Measurements from ENCODE around the gene ALOXE3. TPM values are rescaled to one million over a fixed set of nuclear protein-coding genes. Genes with fewer than 3 reads are reported as not detected.

ALOXE3 gene
- total and polyA plus RNA-seq, 5 donors from 2014 or later = 0.15 to 0.51 (median 0.30) TPM; not detected in 1

DNA sequence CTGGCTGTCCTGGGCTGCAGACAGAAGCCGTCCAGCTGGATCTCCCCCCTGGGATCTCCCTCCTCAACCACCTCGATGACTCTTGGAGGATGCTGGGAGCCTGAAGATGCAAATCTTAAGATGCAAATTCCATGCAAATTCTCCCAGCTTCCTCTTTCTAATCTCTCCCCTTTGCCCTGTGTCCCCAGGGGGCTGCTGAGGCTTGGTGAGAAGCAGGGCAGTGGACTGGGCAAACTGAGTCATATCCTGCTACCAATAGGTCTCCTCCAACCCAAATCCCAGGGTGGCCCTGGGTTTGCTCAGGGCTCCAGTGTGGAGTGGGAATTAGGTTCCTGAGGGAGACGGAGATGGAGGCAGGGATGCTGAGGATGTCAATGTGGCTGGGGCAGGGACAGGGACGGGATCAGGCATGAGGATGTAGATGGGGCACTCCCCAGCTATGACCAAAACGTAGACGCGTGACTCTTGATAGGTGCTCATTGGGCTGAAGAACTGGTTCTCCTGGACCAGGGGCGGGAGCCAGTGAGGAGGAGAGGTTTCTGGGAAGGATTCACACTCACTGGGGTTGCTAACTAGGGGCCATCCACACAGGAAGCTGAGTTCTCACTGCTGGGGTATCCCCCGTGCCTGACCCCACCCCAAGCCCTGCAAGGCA, 27.2 kb downstream of the ALOXE3 start:
- Mint-ChIP-seq H3K36me3 (no peaks in the 10 kb centered on the region), H3K27me3 (peaks cover 29% of the 10 kb centered on the region), H3K4me1 (peaks cover 4 to 12% (median 4%) of the 10 kb centered on the region in 4 donors), H3K4me3 (no peak overlapping the region), H3K9me3 (no peaks in the 10 kb centered on the region), H3K27ac (no peak overlapping the region)
- ATAC-seq (ENCODE audit: low read depth in 2 of 2) (peak in 1 of 2 donors; percentile 17), DNase-seq (no peak)
- Histone ChIP-seq H3K9me3 (ENCODE audit: control insufficient read depth in 2 of 2, low read length in 2 of 2) (no peaks in the 10 kb centered on the region), H3K36me3 (ENCODE audit: control insufficient read depth, insufficient read depth, low read length) (no peaks in the 10 kb centered on the region), H3K27ac (ENCODE audit: insufficient read depth, low read length, poor library complexity, severe bottlenecking) (no peak overlapping the region), H3K4me1 (ENCODE audit: control insufficient read depth, insufficient read depth, low read length, poor library complexity, severe bottlenecking) (peaks cover 5% of the 10 kb centered on the region), H3K27me3 (ENCODE audit: control insufficient read depth, insufficient read depth, low read length) (peaks cover 2% of the 10 kb centered on the region), H3K4me3 (ENCODE audit: low read depth, low read length) (no peak overlapping the region)

DNA sequence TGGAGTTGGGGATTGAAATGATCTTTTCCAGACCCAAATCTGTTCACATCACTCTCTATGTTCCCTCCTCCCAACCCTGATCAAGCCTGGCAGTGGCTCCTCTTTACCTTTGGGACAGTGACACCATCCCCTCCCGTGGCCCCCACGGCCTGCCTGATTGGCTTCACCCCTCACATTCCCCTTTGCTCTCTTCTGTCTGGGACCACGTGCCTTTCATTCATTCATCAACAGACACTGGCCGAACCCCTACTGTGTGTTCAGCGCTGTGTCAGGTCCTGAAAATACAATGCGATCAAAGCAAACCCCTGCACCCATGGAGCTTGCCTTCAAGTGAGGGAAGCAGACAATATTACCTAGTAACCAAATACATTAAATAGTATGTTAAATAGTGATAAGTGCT, 28.6 kb downstream of the ALOXE3 start:
- Mint-ChIP-seq H3K9me3 (no peaks in the 10 kb centered on the region), H3K4me1 (peaks cover 4 to 10% (median 4%) of the 10 kb centered on the region in 4 donors), H3K4me3 (no peak overlapping the region), H3K27me3 (peaks cover 27% of the 10 kb centered on the region), H3K27ac (no peak overlapping the region), H3K36me3 (no peaks in the 10 kb centered on the region)
- Histone ChIP-seq H3K27me3 (ENCODE audit: control insufficient read depth, insufficient read depth, low read length) (peaks cover 2% of the 10 kb centered on the region), H3K4me3 (ENCODE audit: low read depth, low read length) (no peak overlapping the region), H3K9me3 (ENCODE audit: control insufficient read depth in 2 of 2, low read length in 2 of 2) (no peaks in the 10 kb centered on the region), H3K36me3 (ENCODE audit: control insufficient read depth, insufficient read depth, low read length) (no peaks in the 10 kb centered on the region), H3K27ac (ENCODE audit: insufficient read depth, low read length, poor library complexity, severe bottlenecking) (no peak overlapping the region), H3K4me1 (ENCODE audit: control insufficient read depth, insufficient read depth, low read length, poor library complexity, severe bottlenecking) (peaks cover 5% of the 10 kb centered on the region)
- DNase-seq (no peak), ATAC-seq (ENCODE audit: low read depth in 2 of 2) (no peak)

GRCh38 chr17:8087952-8088230, 30.4 kb downstream of the ALOXE3 start:
- no peak for ATAC-seq (ENCODE audit: low read depth in 2 of 2)
- H3K27me3 ChIP-seq (ENCODE audit: control insufficient read depth, insufficient read depth, low read length) = peaks cover 2% of the 10 kb centered on the region
- no peaks in the 10 kb centered on the region for H3K36me3 ChIP-seq (ENCODE audit: control insufficient read depth, insufficient read depth, low read length)
- no peaks in the 10 kb centered on the region for H3K4me1 ChIP-seq (ENCODE audit: control insufficient read depth, insufficient read depth, low read length, poor library complexity, severe bottlenecking)
- H3K9me3 Mint-ChIP-seq = no peaks in the 10 kb centered on the region
- no peak overlapping the region for H3K4me3 Mint-ChIP-seq
- H3K4me3 ChIP-seq (ENCODE audit: low read depth, low read length) = no peak overlapping the region
- no peaks in the 10 kb centered on the region for H3K9me3 ChIP-seq (ENCODE audit: control insufficient read depth in 2 of 2, low read length in 2 of 2)
- H3K27me3 Mint-ChIP-seq = peaks cover 22% of the 10 kb centered on the region
- no peaks in the 10 kb centered on the region for H3K36me3 Mint-ChIP-seq
- no peaks in the 10 kb centered on the region for H3K4me1 Mint-ChIP-seq
- no peak overlapping the region for H3K27ac ChIP-seq (ENCODE audit: insufficient read depth, low read length, poor library complexity, severe bottlenecking)
- DNase-seq = no peak
- no peak overlapping the region for H3K27ac Mint-ChIP-seq

- peaks cover 18% of the 10 kb centered on the region for H3K27me3 Mint-ChIP-seq
- no peak for ATAC-seq (ENCODE audit: low read depth in 2 of 2)
- no peak within 1 kb of the TSS for H3K4me3 Mint-ChIP-seq
- no peak within 1 kb of the TSS for H3K27ac ChIP-seq (ENCODE audit: insufficient read depth, low read length, poor library complexity, severe bottlenecking)
- H3K36me3 ChIP-seq (ENCODE audit: control insufficient read depth, insufficient read depth, low read length) = no peaks in the 10 kb centered on the region
- DNase-seq = no peak
- H3K4me1 ChIP-seq (ENCODE audit: control insufficient read depth, insufficient read depth, low read length, poor library complexity, severe bottlenecking) = no peaks in the 10 kb centered on the region
- no peaks in the 10 kb centered on the region for H3K9me3 Mint-ChIP-seq
- no peak within 1 kb of the TSS for H3K4me3 ChIP-seq (ENCODE audit: low read depth, low read length)
- no peak within 1 kb of the TSS for H3K27ac Mint-ChIP-seq
- peaks cover 2% of the 10 kb centered on the region for H3K27me3 ChIP-seq (ENCODE audit: control insufficient read depth, insufficient read depth, low read length)
- peaks cover 0 to 3% (median 0%) of the 10 kb centered on the region in 4 donors for H3K4me1 Mint-ChIP-seq
- no peaks in the 10 kb centered on the region for H3K36me3 Mint-ChIP-seq
- H3K9me3 ChIP-seq (ENCODE audit: control insufficient read depth in 2 of 2, low read length in 2 of 2) = no peaks in the 10 kb centered on the region
Measured at GRCh38 chr17:8087075-8087951, 31.0 kb downstream of the ALOXE3 start, which contains the start of gene ALOX12B. TSS of gene ALOX12B (minus strand) at chr17:8087716. CDS start at chr17:8087442, 274 bp downstream.

DNA sequence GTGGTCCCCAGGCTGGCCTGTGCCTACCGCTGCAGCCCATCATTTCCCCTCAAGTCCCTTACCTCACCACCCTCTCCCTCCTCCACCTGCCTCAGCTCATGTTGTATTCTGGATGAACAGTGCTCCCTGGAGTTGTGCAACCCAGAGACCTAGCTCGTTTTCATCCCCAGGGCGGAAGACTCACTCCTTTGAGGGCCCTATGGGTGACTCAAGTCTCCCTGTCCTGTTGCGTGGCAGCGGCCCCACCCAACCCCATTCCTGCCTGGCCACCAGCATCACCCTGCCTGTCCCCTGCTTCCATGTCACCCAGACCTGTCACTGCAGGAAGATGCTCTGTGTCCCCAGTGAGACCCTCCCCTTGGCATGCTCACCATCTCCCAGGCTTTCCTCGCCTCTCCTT, 34.1 kb downstream of the ALOXE3 start:
- Mint-ChIP-seq H3K36me3 (peaks cover 4% of the 10 kb centered on the region), H3K4me3 (no peak overlapping the region), H3K9me3 (no peaks in the 10 kb centered on the region), H3K27ac (no peak overlapping the region), H3K27me3 (peaks cover 17% of the 10 kb centered on the region), H3K4me1 (peaks cover 1 to 14% (median 5%) of the 10 kb centered on the region in 4 donors)
- ATAC-seq (ENCODE audit: low read depth in 2 of 2) (no peak), DNase-seq (no peak)
- Histone ChIP-seq H3K27me3 (ENCODE audit: control insufficient read depth, insufficient read depth, low read length) (peaks cover 2% of the 10 kb centered on the region), H3K27ac (ENCODE audit: insufficient read depth, low read length, poor library complexity, severe bottlenecking) (no peak overlapping the region), H3K4me3 (ENCODE audit: low read depth, low read length) (no peak overlapping the region), H3K36me3 (ENCODE audit: control insufficient read depth, insufficient read depth, low read length) (no peaks in the 10 kb centered on the region), H3K4me1 (ENCODE audit: control insufficient read depth, insufficient read depth, low read length, poor library complexity, severe bottlenecking) (peaks cover 11% of the 10 kb centered on the region), H3K9me3 (ENCODE audit: control insufficient read depth in 2 of 2, low read length in 2 of 2) (no peaks in the 10 kb centered on the region)

GRCh38 chr17:8082292-8082691, 36.0 kb downstream of the ALOXE3 start:
- no peaks in the 10 kb centered on the region for H3K36me3 ChIP-seq (ENCODE audit: control insufficient read depth, insufficient read depth, low read length)
- no peak overlapping the region for H3K27ac Mint-ChIP-seq
- H3K4me3 Mint-ChIP-seq = peak overlapping the region in 1 of 4 donors; percentile 12
- H3K27me3 ChIP-seq (ENCODE audit: control insufficient read depth, insufficient read depth, low read length) = no peaks in the 10 kb centered on the region
- H3K4me3 ChIP-seq (ENCODE audit: low read depth, low read length) = no peak overlapping the region
- H3K27ac ChIP-seq (ENCODE audit: insufficient read depth, low read length, poor library complexity, severe bottlenecking) = no peak overlapping the region
- H3K9me3 Mint-ChIP-seq = no peaks in the 10 kb centered on the region
- no peak for DNase-seq
- peaks cover 4 to 18% (median 6%) of the 10 kb centered on the region in 4 donors for H3K4me1 Mint-ChIP-seq
- H3K36me3 Mint-ChIP-seq = peaks cover 4% of the 10 kb centered on the region
- no peak for ATAC-seq (ENCODE audit: low read depth in 2 of 2)
- H3K27me3 Mint-ChIP-seq = peaks cover 17% of the 10 kb centered on the region
- no peaks in the 10 kb centered on the region for H3K9me3 ChIP-seq (ENCODE audit: control insufficient read depth in 2 of 2, low read length in 2 of 2)
- peaks cover 15% of the 10 kb centered on the region for H3K4me1 ChIP-seq (ENCODE audit: control insufficient read depth, insufficient read depth, low read length, poor library complexity, severe bottlenecking)

DNA sequence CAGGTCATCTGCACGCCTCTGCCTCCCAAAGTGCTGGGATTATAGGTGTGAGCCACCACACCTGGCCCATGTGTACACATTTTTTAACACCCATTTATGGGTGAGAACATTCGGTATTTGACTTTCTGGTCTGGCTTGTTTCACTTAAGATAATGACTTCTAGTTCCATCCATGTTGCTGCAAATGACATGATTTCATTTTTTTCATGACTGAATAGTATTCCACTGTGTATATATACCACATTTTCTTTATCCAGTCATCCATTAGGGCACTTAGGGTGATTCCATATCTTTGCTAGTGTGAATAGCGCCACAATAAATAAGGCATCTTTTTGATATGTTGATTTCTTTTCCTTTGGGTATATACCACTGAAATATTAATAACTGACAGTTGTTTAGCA, 36.4 kb downstream of the ALOXE3 start:
- Mint-ChIP-seq H3K4me1 (peaks cover 4 to 18% (median 6%) of the 10 kb centered on the region in 4 donors), H3K27me3 (peaks cover 17% of the 10 kb centered on the region), H3K4me3 (peak overlapping the region in 2 of 4 donors; percentile 12 to 50), H3K36me3 (peaks cover 4% of the 10 kb centered on the region), H3K9me3 (no peaks in the 10 kb centered on the region), H3K27ac (no peak overlapping the region)
- no peaks in the 10 kb centered on the region for H3K36me3 ChIP-seq (ENCODE audit: control insufficient read depth, insufficient read depth, low read length)
- H3K27me3 ChIP-seq (ENCODE audit: control insufficient read depth, insufficient read depth, low read length) = no peaks in the 10 kb centered on the region
- no peak for ATAC-seq (ENCODE audit: low read depth in 2 of 2)
- H3K4me3 ChIP-seq (ENCODE audit: low read depth, low read length) = no peak overlapping the region
- no peak overlapping the region for H3K27ac ChIP-seq (ENCODE audit: insufficient read depth, low read length, poor library complexity, severe bottlenecking)
- no peak for DNase-seq
- H3K4me1 ChIP-seq (ENCODE audit: control insufficient read depth, insufficient read depth, low read length, poor library complexity, severe bottlenecking) = peaks cover 15% of the 10 kb centered on the region
- no peaks in the 10 kb centered on the region for H3K9me3 ChIP-seq (ENCODE audit: control insufficient read depth in 2 of 2, low read length in 2 of 2)

Measured in CD4-positive, CD25-positive, alpha-beta regulatory T cell (primary cell).